Measurements from ENCODE around the gene SLC19A1. TPM values are rescaled to one million over a fixed set of nuclear protein-coding genes. Genes with fewer than 3 reads are reported as not detected.

The SLC19A1 gene
- total RNA-seq, 2 experiments from 2014 or later = 34.3 to 38.4 TPM

DNA sequence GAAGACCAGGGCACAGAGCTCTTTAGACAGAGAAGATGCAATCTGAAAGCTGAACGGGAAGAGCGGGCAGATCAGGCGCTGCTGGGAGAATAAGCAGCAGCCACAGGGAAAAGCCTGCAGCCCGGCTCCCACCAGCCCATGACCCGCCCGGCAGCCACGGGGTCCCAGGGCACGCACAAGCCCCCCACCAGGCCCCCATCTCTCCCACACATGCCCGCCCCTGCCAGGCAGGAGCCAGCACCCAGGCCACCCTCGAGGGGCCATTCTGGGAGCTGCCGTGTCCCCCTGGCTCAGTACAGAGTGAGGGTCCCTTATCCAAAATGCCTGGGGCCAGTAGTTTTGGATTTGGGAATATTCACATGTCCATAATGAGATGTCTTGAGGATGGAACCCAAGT is 16.3 kb downstream of the SLC19A1 start:
- H3K4me1 Mint-ChIP-seq = no peaks in the 10 kb centered on the region
- POLR2A ChIA-PET = no interaction called here
- DNase-seq = peak; percentile 14

GRCh38 chr21:45525153-45525909 is 16.9 kb downstream of the SLC19A1 start:
- H3K4me3 Mint-ChIP-seq = no peak overlapping the region
- POLR2A ChIA-PET = no interaction called here

More for the DNA sequence above, 16.3 kb downstream of the SLC19A1 start:
- Mint-ChIP-seq H3K27ac (no peak overlapping the region), H3K36me3 (peaks cover 32% of the 10 kb centered on the region), H3K9me3 (peaks cover 2% of the 10 kb centered on the region), H3K27me3 (no peaks in the 10 kb centered on the region), H3K4me3 (no peak overlapping the region)
- ATAC-seq (ENCODE audit: low read depth) = no peak

GRCh38 chr21:45524756-45525152 is 17.5 kb downstream of the SLC19A1 start:
- DNase-seq = peak; percentile 7
- no peak overlapping the region for H3K27ac Mint-ChIP-seq
- H3K9me3 Mint-ChIP-seq = peaks cover 6% of the 10 kb centered on the region
- no peak overlapping the region for H3K4me3 Mint-ChIP-seq
- no peak for ATAC-seq (ENCODE audit: low read depth)
- H3K36me3 Mint-ChIP-seq = peaks cover 43% of the 10 kb centered on the region
- POLR2A ChIA-PET = no interaction called here
- no peaks in the 10 kb centered on the region for H3K4me1 Mint-ChIP-seq
- no peaks in the 10 kb centered on the region for H3K27me3 Mint-ChIP-seq

More at GRCh38 chr21:45525153-45525909, 16.9 kb downstream of the SLC19A1 start:
- H3K27me3 Mint-ChIP-seq = no peaks in the 10 kb centered on the region
- no peaks in the 10 kb centered on the region for H3K4me1 Mint-ChIP-seq
- peaks cover 2% of the 10 kb centered on the region for H3K9me3 Mint-ChIP-seq
- no peak overlapping the region for H3K27ac Mint-ChIP-seq
- H3K36me3 Mint-ChIP-seq = peaks cover 38% of the 10 kb centered on the region
- ATAC-seq (ENCODE audit: low read depth) = no peak
- peak; percentile 23 for DNase-seq

DNA sequence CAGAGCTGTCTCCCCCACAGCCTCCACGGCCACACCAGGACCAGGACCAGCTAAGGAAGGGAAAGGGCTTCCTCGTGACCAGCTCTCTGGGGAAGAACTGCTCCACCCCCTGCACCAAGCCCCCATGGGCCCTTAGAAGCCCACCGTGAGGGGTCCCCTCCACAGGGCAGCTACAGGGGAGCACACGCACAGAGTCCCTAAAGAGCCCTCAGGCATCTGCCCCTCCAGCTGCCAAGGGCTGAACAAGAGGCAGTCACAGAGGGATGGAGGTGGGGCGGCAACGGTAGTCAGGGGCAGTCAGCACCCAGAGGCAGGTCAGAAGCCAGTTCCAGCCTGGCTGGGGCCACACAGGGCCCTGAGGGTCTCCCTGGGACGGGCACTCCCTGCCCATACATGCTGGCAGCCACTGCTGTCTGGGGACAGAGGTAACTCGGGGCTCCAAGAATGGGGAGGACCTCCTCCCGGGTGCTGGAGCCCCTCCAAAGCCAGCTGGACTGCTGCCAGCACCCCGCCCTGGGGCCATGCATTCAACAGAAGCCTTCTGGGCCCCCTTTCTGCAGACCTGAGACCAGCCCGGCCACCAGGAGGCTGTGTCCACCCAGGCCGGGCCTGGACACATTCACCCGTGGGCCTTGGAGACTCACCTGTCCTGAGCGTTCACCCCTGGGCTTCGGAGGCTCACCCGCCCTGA is 18.7 kb downstream of the SLC19A1 start:
- DNase-seq = peak; percentile 21

DNA sequence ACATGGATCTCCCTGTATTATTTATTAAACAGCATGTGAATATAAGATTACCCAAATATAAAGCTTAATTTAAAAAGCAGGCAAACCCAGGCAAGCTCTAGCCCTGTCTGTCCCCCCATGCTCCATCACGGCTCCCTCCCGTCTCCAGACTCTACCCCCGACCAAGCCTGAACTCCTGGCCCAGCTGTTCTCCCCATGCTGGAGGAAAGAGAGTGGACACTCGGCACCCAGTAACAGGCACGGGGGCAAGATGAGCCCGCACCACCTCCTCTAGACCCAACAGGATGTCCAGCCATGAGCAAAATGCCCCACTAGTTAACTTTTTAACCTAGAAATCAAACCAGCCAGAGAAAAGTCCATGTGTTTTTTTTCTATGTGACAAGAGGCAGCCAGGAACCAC is 19.3 kb downstream of the SLC19A1 start:
- peaks cover 20% of the 10 kb centered on the region for H3K9me3 Mint-ChIP-seq
- H3K27me3 Mint-ChIP-seq = no peaks in the 10 kb centered on the region
- H3K36me3 Mint-ChIP-seq = peaks cover 60% of the 10 kb centered on the region
- DNase-seq (peak; percentile 11), ATAC-seq (ENCODE audit: low read depth) (no peak)
- no peak overlapping the region for H3K4me3 Mint-ChIP-seq
- no peak overlapping the region for H3K27ac Mint-ChIP-seq
- peaks cover 7% of the 10 kb centered on the region for H3K4me1 Mint-ChIP-seq
- POLR2A ChIA-PET = no interaction called here

More for the DNA sequence above, 18.7 kb downstream of the SLC19A1 start:
- no peak for ATAC-seq (ENCODE audit: low read depth)
- no peak overlapping the region for H3K27ac Mint-ChIP-seq
- peaks cover 55% of the 10 kb centered on the region for H3K36me3 Mint-ChIP-seq
- H3K9me3 Mint-ChIP-seq = peaks cover 14% of the 10 kb centered on the region
- POLR2A ChIA-PET = no interaction called here
- peaks cover 2% of the 10 kb centered on the region for H3K4me1 Mint-ChIP-seq
- H3K4me3 Mint-ChIP-seq = no peak overlapping the region
- no peaks in the 10 kb centered on the region for H3K27me3 Mint-ChIP-seq

- DNase-seq (no peak), ATAC-seq (ENCODE audit: low read depth) (no peak)
- peaks cover 22% of the 10 kb centered on the region for H3K9me3 Mint-ChIP-seq
- no peak overlapping the region for H3K27ac Mint-ChIP-seq
- H3K4me3 Mint-ChIP-seq = no peak overlapping the region
- peaks cover 12% of the 10 kb centered on the region for H3K4me1 Mint-ChIP-seq
- H3K27me3 Mint-ChIP-seq = no peaks in the 10 kb centered on the region
- POLR2A ChIA-PET = no interaction called here
- H3K36me3 Mint-ChIP-seq = peaks cover 62% of the 10 kb centered on the region
These were observed 19.9 kb downstream of the SLC19A1 start for GRCh38 chr21:45522381-45522780.

DNA sequence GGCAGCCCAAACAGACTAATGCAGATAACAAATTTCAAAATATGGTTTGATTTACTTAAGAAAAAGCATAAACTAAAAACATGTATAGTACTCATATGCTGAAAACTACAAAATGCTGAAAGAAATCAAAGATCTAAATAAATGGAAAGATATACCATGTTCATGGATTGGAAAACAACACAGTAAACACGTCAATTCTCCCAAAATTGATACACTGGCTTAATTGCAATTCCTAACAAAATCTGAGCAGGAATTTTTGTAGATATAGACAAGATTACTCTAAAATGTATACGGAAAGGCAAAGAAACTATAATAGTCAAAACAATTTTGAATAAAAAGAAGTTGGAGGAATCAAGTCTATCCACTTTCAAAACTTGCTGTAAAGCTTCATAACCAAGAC is 21.0 kb downstream of the SLC19A1 start:
- Mint-ChIP-seq H3K27ac (no peak overlapping the region), H3K36me3 (peaks cover 59% of the 10 kb centered on the region), H3K4me1 (peaks cover 14% of the 10 kb centered on the region), H3K27me3 (no peaks in the 10 kb centered on the region), H3K9me3 (peaks cover 22% of the 10 kb centered on the region), H3K4me3 (no peak overlapping the region)
- POLR2A ChIA-PET = no interaction called here
- ATAC-seq (ENCODE audit: low read depth) = no peak
- no peak for DNase-seq

GRCh38 chr21:45519182-45519581 is 23.1 kb downstream of the SLC19A1 start:
- peaks cover 22% of the 10 kb centered on the region for H3K9me3 Mint-ChIP-seq
- peaks cover 59% of the 10 kb centered on the region for H3K36me3 Mint-ChIP-seq
- peaks cover 14% of the 10 kb centered on the region for H3K4me1 Mint-ChIP-seq
- ATAC-seq (ENCODE audit: low read depth) = no peak
- DNase-seq = no peak
- no peaks in the 10 kb centered on the region for H3K27me3 Mint-ChIP-seq
- H3K4me3 Mint-ChIP-seq = no peak overlapping the region
- POLR2A ChIA-PET = no interaction called here
- no peak overlapping the region for H3K27ac Mint-ChIP-seq

DNA sequence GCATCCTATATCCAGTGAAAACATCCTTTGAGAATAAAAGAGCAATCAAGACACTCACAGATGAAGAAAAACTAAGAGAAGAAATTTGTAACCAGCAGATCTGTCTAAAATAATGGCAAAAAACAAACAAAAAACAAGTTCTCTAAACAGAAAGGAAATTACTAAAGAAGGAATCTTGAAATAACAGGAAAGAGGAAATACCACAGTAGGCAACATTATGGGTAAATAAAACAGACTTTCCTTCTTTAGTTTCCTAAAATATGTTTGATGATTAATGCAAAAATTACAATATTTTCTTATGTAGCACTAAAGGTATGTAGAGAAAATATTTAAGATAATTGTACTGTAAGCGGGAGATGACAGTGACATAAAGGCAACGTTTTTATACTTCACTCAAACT is 23.5 kb downstream of the SLC19A1 start:
- Mint-ChIP-seq H3K27ac (peak overlapping the region; percentile 5), H3K4me3 (no peak overlapping the region), H3K27me3 (no peaks in the 10 kb centered on the region), H3K9me3 (peaks cover 22% of the 10 kb centered on the region), H3K36me3 (peaks cover 59% of the 10 kb centered on the region), H3K4me1 (peaks cover 14% of the 10 kb centered on the region)
- no peak for ATAC-seq (ENCODE audit: low read depth)
- POLR2A ChIA-PET = no interaction called here
- DNase-seq = no peak

- Mint-ChIP-seq H3K4me3 (peak overlapping the region; percentile 58), H3K27me3 (no peaks in the 10 kb centered on the region), H3K36me3 (peaks cover 51% of the 10 kb centered on the region), H3K27ac (peak overlapping the region; percentile 88), H3K4me1 (peaks cover 14% of the 10 kb centered on the region), H3K9me3 (peaks cover 22% of the 10 kb centered on the region)
- peak; percentile 45 for ATAC-seq (ENCODE audit: low read depth)
- POLR2A ChIA-PET = interaction anchor here (0.7 kb wide), 1 partner anchor 33 kb away, joined by 3 read pairs; no protein-coding TSS in a partner anchor
- DNase-seq = no peak
These were observed 24.8 kb downstream of the SLC19A1 start for GRCh38 chr21:45517249-45518065.

GRCh38 chr21:45516671-45517151 is 25.5 kb downstream of the SLC19A1 start:
- peaks cover 44% of the 10 kb centered on the region for H3K36me3 Mint-ChIP-seq
- H3K27me3 Mint-ChIP-seq = no peaks in the 10 kb centered on the region
- ATAC-seq (ENCODE audit: low read depth) = no peak
- peaks cover 14% of the 10 kb centered on the region for H3K4me1 Mint-ChIP-seq
- peak overlapping the region; percentile 88 for H3K27ac Mint-ChIP-seq
- POLR2A ChIA-PET = interaction anchor here (0.7 kb wide), 1 partner anchor 34 kb away, joined by 3 read pairs; no protein-coding TSS in a partner anchor
- DNase-seq = no peak
- H3K9me3 Mint-ChIP-seq = peaks cover 22% of the 10 kb centered on the region
- no peak overlapping the region for H3K4me3 Mint-ChIP-seq

DNA sequence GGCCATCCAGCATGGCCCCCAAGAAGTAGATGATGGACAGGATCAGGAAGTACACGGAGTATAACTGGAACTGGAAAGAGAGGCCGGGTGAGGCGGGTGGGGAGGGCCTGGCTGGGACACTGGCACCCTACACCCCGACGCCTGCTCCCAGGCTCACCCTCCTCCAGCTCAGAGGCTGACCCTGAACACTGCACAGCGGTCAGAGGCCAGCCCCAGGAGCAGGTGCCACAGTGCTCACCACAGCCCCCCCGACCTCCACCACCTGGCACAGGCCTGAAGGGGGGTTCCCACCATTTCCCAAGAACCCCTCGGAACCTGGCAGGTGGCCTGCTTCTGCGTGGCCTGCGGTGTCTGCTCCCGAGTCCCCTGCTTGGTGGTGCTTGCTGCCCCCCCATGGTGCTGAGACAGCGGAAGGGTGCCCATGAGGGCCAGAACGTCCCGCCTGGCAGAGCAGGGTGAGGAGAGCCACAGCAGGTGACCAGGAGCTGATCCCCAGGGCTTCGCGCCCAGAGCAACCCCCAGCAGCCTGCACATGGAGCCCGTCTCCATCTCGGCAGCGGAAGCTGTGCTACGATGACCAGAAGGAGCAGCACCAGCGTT is 26.1 kb downstream of the SLC19A1 start:
- DNase-seq (no peak), ATAC-seq (ENCODE audit: low read depth) (no peak)
- Mint-ChIP-seq H3K4me1 (peaks cover 14% of the 10 kb centered on the region), H3K36me3 (peaks cover 38% of the 10 kb centered on the region), H3K27ac (no peak overlapping the region), H3K27me3 (no peaks in the 10 kb centered on the region), H3K4me3 (no peak overlapping the region), H3K9me3 (peaks cover 20% of the 10 kb centered on the region)
- POLR2A ChIA-PET = no interaction called here

All from activated naive CD8-positive, alpha-beta T cell treated with anti-CD3 and anti-CD28 coated beads, Interleukin-2, amount 10 ng/mL, durations not matched to agents 7 days and 5 days (primary cell).